Measurements from ENCODE around the gene PRPF31. TPM values are rescaled to one million over a fixed set of nuclear protein-coding genes. Genes with fewer than 3 reads are reported as not detected.

Gene PRPF31
- polyA plus RNA-seq, 1 experiment = 28.7 TPM

DNA sequence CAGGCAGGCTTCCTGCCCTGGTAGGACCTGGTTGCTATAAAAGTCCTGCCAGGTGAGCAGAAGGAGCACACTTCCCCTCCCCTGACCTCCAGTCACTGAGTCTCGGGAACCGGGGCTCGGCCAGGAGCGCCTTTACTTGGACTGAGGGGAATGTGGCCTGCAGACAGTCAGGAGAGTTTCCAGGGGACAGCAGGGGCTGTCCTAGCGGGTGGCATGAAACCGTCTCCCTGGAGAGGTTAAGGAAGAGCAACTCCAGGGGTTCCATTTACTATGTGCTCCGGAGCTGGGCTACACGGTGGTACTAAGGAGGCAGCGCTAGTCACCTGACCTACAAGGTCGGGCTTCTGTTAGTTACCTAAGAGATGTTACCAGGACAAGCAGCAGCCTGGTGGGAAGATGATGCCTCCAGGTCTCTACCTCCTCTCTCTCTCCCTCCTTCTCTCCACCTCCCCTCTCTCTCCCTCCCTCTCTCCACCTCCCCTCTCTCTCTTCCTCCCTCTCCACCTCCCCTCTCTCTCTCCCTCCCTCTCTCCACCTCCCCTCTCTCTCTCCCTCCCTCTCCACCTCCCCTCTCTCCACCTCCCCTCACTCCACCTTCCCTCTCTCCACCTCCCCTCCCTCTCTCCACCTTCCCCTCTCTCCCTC is 17.9 kb downstream of the PRPF31 start:
- no peak overlapping the region for H3K4me3 ChIP-seq (ENCODE audit: low read depth, low read length)
- CTCF ChIA-PET = no interaction called here
- POLR2A ChIA-PET = no interaction called here
- no peak for TF ChIP-seq CTCF (IDR thresholded peaks at IDR 0.05; ENCODE audit: low read depth, low read length)
- peak; percentile 74 for DNase-seq (ENCODE audit: low read depth, low spot score)
- H3K27me3 ChIP-seq (ENCODE audit: control insufficient read depth, insufficient read depth, low read length) = peaks cover 3% of the 10 kb centered on the region
- peaks cover 4% of the 10 kb centered on the region for H3K9me3 ChIP-seq (ENCODE audit: control insufficient read depth, insufficient read depth, low read length)
- peak overlapping the region; percentile 52 for H3K27ac ChIP-seq (ENCODE audit: low read depth, low read length)

- H3K27me3 ChIP-seq (ENCODE audit: control insufficient read depth, insufficient read depth, low read length) = peaks cover 3% of the 10 kb centered on the region
- POLR2A ChIA-PET = no interaction called here
- CTCF ChIA-PET = no interaction called here
Measured at GRCh38 chr19:54133957-54134590, 18.5 kb downstream of the PRPF31 start.

DNA sequence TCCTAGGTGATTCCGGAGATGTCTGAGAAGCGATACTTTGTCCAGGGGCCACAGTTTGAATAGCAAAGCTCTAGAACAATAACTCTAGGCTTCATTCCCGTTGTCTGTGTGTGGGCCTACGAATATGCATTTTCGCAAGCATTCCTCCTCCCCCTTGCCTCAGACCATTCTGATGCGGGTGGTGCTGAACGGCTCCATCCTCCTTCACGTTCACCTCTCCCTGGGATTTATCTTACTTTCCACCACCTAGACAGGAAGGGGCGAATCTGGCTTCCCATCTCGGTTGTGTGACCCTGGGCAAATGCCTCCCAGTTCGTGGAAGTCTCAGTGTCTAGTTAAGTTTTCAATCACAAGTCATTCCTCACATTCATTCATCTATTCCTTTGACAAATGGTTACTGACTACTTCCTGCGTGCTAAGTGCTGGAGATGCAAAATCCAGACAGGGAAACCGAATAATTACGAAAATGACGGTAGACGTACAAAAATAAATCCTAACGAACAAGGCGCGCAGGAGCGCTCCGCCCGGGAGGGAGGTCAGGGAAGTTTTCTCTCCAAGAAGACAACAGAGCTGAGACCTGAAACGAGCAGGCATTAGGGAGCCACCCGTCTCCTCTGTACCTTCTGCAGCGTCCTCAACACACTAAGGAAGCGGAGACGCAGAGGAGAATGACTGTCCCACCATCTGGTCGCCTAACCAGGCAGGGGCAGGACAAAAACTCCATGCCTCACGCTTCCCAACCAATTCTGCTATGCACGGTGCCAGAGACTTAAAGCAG is 20.7 kb downstream of the PRPF31 start:
- Histone ChIP-seq H3K4me3 (ENCODE audit: low read depth, low read length) (peak overlapping the region; percentile 77), H3K27ac (ENCODE audit: low read depth, low read length) (peak overlapping the region; percentile 65), H3K9me3 (ENCODE audit: control insufficient read depth, insufficient read depth, low read length) (peaks cover 4% of the 10 kb centered on the region), H3K27me3 (ENCODE audit: control insufficient read depth, insufficient read depth, low read length) (peaks cover 3% of the 10 kb centered on the region)
- ChIA-PET CTCF (interaction anchor here (1.0 to 1.2 kb wide), 3 partner anchors 105 to 343 kb away, joined by 3 to 4 read pairs (median 3); no protein-coding TSS in a partner anchor), POLR2A (interaction anchor here (0.8 to 3.9 kb wide), 12 partner anchors 11 to 313 kb away, joined by 3 to 23 read pairs (median 6); partner anchors contain the start of genes LENG1, LENG8, MBOAT7 and MYADM)
- TF ChIP-seq CTCF (IDR thresholded peaks at IDR 0.05; ENCODE audit: low read depth, low read length) = no peak
- DNase-seq (ENCODE audit: low read depth, low spot score) = no peak

More at GRCh38 chr19:54133957-54134590, 18.5 kb downstream of the PRPF31 start:
- TF ChIP-seq CTCF (IDR thresholded peaks at IDR 0.05; ENCODE audit: low read depth, low read length) = no peak
- Histone ChIP-seq H3K27ac (ENCODE audit: low read depth, low read length) (no peak overlapping the region), H3K9me3 (ENCODE audit: control insufficient read depth, insufficient read depth, low read length) (peaks cover 4% of the 10 kb centered on the region), H3K4me3 (ENCODE audit: low read depth, low read length) (no peak overlapping the region)
- DNase-seq (ENCODE audit: low read depth, low spot score) = no peak

DNA sequence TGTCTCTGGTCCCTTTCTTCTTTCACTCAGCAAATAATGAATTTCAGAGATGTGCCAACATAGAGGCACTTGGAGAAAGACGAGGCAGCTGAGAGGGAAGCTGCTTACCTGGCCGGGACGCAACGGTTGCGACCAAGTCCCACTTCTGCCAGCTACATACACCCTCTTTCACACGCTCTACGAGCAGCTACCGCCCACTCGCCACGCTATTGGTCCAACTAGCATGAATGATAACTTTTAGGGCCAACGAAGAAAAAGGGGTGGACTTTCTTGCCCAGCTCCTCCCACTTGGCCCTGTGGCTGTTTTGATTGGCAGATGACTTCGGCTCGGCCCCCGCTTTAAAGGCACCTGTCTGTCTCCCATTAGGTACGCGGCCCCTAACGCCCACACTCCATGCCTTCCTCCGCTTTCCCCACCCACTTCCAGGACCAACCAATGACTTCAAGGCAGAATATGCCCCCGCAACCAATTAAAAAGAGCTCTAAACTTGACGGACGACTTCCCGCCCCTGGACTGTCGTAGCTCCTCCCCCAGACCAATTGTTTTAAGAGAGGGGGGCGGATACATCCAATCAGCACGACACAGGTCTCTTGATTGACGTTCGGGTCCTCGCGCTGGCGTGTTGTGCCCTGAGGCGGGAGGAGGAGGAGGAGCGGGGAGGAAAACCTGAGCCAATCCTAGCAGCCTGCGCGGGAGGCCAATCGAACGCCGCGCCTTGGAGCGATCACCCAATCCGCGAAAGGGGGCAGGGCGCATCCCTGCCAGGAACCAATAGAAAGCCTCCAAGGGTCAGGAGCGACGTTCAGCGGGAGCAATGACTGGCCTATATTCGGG is 21.5 kb downstream of the PRPF31 start:
- peak; percentile 100 for DNase-seq (ENCODE audit: low read depth, low spot score)
- H3K27ac ChIP-seq (ENCODE audit: low read depth, low read length) = peak overlapping the region; percentile 65
- H3K4me3 ChIP-seq (ENCODE audit: low read depth, low read length) = peak overlapping the region; percentile 77
- peaks cover 4% of the 10 kb centered on the region for H3K9me3 ChIP-seq (ENCODE audit: control insufficient read depth, insufficient read depth, low read length)
- POLR2A ChIA-PET = interaction anchor here (0.5 to 3.9 kb wide), 20 partner anchors 11 to 312 kb away, joined by 3 to 23 read pairs (median 5); partner anchors contain the start of genes LENG1, LENG8, MBOAT7 and MYADM
- CTCF ChIA-PET = interaction anchor here (0.5 to 1.4 kb wide), 5 partner anchors 22 to 1516 kb away, joined by 3 to 6 read pairs (median 4); partner anchors contain the start of gene LENG1
- TF ChIP-seq CTCF (IDR thresholded peaks at IDR 0.05; ENCODE audit: low read depth, low read length) = no peak
- peaks cover 3% of the 10 kb centered on the region for H3K27me3 ChIP-seq (ENCODE audit: control insufficient read depth, insufficient read depth, low read length)

All from AG04450 (cell line).